ENCODE data around the gene AUNIP.

DNA sequence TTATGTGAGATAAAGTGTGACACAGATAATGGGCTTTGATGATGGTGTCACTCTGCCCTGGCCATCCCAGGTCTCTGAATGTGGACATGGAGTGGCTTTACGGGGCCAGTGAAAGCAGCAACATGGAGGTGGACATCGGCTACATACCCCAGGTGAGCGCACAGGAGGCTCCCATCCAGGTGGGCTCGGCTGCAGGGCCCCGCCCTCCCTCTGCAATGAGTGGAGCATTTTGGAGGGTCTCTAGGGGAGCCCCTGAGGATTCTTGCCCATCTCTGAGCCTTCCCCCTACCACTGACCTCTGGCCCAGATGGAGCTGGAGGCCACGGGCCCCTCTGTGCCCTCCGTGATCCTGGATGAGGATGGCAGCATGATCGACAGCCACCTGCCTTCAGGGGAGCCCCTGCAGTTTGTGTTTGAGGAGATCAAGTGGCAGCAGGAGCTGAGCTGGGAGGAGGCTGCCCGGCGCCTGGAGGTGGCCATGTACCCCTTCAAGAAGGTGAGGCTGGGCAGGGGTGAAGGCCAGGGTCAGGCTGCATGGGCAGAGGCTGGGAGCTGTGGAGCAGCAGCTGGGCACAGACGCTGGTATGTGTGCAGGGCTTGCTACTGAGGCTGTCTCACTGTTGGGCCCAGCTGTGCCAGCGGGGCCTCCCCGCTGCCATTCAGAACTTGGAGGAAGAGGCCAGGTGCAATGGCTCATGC, 47.7 kb downstream of the AUNIP start:
- no peak for TF ChIP-seq SMC3 (IDR thresholded peaks at IDR 0.05)
- TF ChIP-seq POLR2A (IDR thresholded peaks at IDR 0.05; ENCODE audit: low read length) = no peak
- TF ChIP-seq, protein P1, sequence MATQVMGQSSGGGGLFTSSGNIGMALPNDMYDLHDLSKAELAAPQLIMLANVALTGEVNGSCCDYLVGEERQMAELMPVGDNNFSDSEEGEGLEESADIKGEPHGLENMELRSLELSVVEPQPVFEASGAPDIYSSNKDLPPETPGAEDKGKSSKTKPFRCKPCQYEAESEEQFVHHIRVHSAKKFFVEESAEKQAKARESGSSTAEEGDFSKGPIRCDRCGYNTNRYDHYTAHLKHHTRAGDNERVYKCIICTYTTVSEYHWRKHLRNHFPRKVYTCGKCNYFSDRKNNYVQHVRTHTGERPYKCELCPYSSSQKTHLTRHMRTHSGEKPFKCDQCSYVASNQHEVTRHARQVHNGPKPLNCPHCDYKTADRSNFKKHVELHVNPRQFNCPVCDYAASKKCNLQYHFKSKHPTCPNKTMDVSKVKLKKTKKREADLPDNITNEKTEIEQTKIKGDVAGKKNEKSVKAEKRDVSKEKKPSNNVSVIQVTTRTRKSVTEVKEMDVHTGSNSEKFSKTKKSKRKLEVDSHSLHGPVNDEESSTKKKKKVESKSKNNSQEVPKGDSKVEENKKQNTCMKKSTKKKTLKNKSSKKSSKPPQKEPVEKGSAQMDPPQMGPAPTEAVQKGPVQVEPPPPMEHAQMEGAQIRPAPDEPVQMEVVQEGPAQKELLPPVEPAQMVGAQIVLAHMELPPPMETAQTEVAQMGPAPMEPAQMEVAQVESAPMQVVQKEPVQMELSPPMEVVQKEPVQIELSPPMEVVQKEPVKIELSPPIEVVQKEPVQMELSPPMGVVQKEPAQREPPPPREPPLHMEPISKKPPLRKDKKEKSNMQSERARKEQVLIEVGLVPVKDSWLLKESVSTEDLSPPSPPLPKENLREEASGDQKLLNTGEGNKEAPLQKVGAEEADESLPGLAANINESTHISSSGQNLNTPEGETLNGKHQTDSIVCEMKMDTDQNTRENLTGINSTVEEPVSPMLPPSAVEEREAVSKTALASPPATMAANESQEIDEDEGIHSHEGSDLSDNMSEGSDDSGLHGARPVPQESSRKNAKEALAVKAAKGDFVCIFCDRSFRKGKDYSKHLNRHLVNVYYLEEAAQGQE (IDR thresholded peaks at IDR 0.05) = no peak
- TF ChIP-seq, protein P2, sequence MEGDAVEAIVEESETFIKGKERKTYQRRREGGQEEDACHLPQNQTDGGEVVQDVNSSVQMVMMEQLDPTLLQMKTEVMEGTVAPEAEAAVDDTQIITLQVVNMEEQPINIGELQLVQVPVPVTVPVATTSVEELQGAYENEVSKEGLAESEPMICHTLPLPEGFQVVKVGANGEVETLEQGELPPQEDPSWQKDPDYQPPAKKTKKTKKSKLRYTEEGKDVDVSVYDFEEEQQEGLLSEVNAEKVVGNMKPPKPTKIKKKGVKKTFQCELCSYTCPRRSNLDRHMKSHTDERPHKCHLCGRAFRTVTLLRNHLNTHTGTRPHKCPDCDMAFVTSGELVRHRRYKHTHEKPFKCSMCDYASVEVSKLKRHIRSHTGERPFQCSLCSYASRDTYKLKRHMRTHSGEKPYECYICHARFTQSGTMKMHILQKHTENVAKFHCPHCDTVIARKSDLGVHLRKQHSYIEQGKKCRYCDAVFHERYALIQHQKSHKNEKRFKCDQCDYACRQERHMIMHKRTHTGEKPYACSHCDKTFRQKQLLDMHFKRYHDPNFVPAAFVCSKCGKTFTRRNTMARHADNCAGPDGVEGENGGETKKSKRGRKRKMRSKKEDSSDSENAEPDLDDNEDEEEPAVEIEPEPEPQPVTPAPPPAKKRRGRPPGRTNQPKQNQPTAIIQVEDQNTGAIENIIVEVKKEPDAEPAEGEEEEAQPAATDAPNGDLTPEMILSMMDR (IDR thresholded peaks at IDR 0.05) = no peak
- TF ChIP-seq MAFK (IDR thresholded peaks at IDR 0.05; ENCODE audit: partially characterized antibody) = no peak
- TF ChIP-seq NR3C1 (IDR thresholded peaks at IDR 0.05) = no peak
- no peak for TF ChIP-seq ZSCAN20 (CRISPR knock-in tag; IDR thresholded peaks at IDR 0.05)
- TF ChIP-seq, protein P3, sequence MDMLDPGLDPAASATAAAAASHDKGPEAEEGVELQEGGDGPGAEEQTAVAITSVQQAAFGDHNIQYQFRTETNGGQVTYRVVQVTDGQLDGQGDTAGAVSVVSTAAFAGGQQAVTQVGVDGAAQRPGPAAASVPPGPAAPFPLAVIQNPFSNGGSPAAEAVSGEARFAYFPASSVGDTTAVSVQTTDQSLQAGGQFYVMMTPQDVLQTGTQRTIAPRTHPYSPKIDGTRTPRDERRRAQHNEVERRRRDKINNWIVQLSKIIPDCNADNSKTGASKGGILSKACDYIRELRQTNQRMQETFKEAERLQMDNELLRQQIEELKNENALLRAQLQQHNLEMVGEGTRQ (IDR thresholded peaks at IDR 0.05) = no peak
- TF ChIP-seq POLR2AphosphoS2 (conservative IDR thresholded peaks at IDR 0.05; ENCODE audit: low read length) = no peak

Measured in A549 (cell line).